Stimulated activated CD4-positive, alpha-beta T cell treated with anti-CD3 and anti-CD28 coated beads, TNF-alpha, amount 100 ng/mL, for 1 hour (primary cell): ENCODE measurements around the gene RAMP1.
"Not testable (repeated sequence)": the region's sequence is repeated elsewhere in the genome, so short reads cannot be mapped to it uniquely, and the experiment has no call there.

Source experiments
- DNase-seq, 3 donors: peaks; one replicate each; pipeline ENCODE4 v3.0.0-alpha.2; 2020; ENCODE audit warnings: low read depth in 3 of 3, low spot score in 1 of 3

RAMP1 gene

DNA sequence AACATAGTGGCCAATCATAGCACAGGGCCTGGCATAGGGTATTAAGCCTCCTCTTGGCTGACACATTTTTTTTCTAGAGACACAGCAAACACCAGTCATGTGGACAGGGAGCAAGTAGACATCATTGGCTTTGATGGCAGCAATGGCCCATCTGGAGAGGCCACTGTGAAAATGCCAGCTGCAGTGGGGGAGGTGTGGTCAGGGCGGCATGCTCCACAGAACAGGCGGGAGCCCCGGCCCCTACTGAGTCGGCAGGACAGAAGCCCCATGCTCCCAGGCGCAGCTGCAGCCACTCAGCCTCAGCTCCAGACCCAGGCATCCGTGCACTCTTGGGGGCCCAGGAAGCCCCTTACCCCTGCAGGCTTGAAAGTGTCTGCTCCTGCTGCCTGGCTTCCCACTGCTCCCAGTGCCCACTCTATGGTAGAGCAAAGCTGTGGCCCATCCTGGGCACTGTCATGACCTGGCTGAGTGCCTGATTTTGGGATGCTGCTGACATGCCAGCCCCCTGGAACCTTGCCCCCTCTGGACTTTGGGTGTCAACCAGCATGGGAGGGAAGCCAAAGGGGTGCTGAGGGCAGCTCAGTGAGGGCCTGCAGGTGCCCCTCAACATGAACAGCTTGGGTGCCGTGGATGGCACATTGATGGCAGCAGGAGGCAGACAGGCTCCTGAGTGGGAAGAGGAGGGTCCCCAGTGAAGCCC, 84.1 kb downstream of the RAMP1 start:
- DNase-seq, result no peak

DNA sequence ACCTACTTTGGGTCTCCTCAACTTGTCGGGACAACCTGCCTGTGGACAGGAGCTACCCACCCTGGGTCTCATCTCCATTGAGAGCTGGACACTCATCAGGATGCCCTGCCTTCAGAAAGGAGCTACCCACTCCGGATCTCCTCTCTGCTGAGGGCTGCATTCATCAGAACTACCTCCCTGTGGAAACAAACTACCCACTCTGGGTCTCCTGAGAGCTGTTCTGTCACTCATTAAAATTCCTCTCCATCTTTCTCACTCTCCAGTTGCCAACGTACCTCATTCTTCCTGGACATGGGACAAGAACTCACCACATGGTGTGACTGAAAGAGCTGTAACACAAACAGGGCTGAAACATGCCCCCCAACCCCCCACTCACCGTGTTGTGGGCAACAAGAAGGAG, 84.9 kb downstream of the RAMP1 start:
- no peak for DNase-seq

DNA sequence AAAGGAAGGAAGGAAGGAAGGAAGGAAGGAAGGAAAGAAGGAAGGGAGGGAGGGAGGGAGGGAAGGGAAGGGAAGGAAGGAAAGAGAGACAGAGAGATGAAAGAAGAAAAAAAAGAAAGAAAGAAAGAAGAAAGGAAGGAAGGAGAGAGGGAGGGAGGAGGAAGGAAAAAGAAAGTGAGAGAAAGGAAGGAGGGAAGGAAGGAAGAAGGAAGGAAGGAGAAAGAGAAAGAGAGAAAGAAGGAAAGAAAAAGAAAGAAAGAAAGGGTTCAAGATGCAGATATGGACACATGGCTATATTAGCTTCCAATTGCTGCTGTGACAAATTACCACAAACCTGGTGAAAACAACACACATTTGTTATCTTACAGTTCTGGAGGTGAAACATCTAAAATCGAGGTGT, 87.0 kb downstream of the RAMP1 start:
- no peak for DNase-seq

DNA sequence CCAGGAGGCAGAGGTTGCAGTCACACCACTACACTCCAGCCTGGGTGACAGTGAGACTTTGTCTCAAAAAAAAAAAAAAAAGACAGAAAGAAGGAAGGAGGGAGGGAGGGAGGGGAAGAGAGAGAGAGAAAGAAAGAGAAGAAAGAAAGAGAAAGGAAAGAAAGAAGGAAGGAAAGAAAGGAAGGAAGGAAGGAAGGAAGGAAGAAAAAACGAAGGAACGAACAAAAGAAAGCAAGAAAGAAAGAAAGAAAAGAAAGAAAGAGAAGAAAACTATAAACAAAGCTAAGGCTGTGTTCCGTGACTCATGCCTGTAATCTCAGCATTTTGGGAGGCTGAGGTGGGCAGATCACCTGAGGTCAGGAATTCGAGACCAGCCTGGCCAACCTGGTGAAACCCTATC, 91.9 kb downstream of the RAMP1 start:
- not testable (repeated sequence) for DNase-seq

DNA sequence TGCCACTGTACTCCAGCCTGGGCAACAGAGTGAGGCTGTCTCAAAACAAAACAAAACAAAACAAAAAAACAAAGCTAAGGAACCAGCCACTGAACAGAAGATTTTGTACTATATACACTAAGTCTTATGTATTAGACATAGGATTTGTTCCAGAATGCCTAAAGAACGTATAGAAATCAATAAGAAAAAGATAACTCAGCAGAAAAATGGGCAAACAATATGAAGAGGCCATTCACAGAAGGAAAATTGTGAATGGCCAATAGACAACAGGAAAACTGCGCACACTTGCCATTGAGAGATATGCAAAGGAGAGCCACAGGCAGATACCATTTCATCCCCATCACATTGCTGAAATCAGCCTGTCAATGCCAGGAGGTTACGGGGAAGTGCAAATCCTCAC, 92.5 kb downstream of the RAMP1 start:
- DNase-seq, result no peak

DNA sequence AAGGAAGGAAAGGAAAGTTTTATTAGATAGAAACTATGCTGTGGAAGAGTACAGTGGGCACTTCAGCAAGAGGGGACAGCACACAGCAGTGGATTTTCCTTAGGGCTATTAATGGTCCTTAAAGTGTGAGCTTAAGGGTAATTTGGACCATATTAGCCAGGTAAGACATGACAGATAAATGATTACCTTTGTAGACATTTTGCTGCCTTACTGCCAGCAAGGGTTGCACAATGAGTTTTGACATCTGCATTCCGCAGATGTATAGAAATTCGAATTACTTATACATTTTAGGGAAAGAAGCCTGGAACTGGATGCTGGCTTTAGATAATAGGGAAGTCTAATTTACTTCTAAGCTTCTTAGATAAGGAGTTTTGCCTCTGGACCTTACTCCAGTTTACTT, 93.4 kb downstream of the RAMP1 start:
- DNase-seq, result no peak

DNA sequence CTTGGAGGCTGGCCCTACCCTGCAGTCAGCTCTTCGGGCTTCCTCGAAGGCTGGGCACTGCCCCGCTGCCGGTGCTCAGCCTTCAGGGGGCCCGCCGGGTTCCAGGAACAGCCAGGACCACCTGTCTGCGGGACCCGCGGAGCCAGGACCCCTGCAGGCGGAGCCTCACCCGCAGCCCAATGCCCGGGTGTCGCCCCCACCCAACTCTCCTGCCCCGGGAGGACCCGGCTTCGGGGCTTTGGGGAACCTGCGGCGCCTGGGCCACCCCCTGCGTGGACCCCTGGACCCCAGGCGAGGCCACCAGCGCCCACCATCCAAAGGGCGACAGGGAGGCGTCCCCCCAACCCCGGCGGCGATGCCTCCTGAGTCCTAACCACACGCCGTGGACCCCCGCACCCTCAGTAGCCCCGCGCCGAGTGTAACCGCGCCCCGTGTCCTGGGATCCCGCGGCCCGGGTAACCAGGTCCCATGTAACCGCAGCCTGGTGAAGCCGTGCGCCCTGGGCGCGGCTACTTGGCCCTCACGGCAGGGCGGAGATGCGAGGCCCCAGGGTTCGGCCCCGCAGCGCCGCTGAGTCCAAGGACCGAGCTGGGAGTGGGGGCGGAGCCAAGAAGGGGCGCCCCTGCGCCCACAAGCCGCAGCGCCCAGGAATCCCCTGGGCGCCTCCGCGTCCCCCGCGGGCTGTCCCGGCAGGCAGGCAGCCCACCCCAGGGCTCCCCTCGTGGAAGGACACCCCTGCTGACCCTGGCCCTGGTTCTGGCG, 96.4 kb downstream of the RAMP1 start:
- DNase-seq, result no peak

DNA sequence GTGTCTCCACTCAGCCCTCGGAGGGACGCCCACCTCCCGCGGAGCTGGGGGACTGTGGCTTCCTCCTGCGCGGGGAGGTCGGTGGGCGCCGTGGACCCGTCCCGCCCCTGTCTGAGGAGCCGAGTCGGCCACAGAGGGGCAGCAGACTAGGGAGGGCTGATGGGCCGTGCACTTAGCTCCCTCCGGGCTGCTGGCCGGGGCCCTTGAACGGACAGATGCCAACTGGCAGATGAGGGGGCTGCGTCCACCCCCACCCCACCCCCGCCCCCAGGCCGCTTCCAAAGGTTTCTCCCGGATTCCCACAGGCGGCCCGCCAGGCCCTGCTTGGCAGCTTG, 96.9 kb downstream of the RAMP1 start:
- DNase-seq, result no peak

DNA sequence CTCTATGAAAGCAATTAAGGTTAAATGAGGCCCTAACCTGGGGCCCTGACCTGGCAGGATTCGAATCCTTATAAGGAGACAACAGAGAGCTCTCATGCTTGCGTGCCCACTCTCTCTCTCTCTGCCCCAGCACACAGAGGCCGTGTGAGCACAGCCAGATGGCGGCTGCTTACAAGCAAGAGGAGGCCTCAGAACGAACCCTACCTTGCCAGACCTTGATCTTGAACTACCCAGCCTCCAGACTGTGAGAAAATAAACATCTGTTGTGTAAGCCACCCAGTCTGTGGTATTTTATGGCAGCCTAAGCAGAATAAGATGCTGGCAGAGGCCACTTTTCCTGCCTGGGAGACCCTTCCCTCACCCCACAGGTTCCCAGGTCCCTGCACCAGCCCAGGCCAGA, 102.2 kb downstream of the RAMP1 start:
- DNase-seq, result no peak
